Activated CD4-positive, alpha-beta T cell treated with anti-CD3 and anti-CD28 coated beads, Interleukin-2, amount 50 U/mL, for 16 hours (primary cell): Measurements from ENCODE around the gene TMOD1.
A peak's percentile ranks its signal among the peaks of the same experiment; 100 is the strongest.

Source experiments
- DNase-seq: peaks from one replicate; pipeline ENCODE4 v3.0.0-alpha.2; 2020

TMOD1 gene

GRCh38 chr9:97548819-97549540, 47.5 kb downstream of the TMOD1 start:
- DNase-seq: no peak

GRCh38 chr9:97550386-97550785, 48.9 kb downstream of the TMOD1 start:
- DNase-seq: no peak

GRCh38 chr9:97551308-97551707, 49.8 kb downstream of the TMOD1 start:
- DNase-seq: no peak

- no peak for DNase-seq
These were observed 51.7 kb downstream of the TMOD1 start for GRCh38 chr9:97553141-97553540.

GRCh38 chr9:97553841-97554240, 52.4 kb downstream of the TMOD1 start:
- no peak for DNase-seq

GRCh38 chr9:97554566-97555075, 53.2 kb downstream of the TMOD1 start:
- no peak for DNase-seq

GRCh38 chr9:97555164-97555563, 53.7 kb downstream of the TMOD1 start:
- no peak for DNase-seq

- no peak for DNase-seq
These were observed 54.7 kb downstream of the TMOD1 start for GRCh38 chr9:97556036-97556720.

- no peak for DNase-seq
These were observed 55.5 kb downstream of the TMOD1 start for GRCh38 chr9:97556721-97557605.

GRCh38 chr9:97557606-97558095, 56.2 kb downstream of the TMOD1 start:
- DNase-seq: no peak

- no peak for DNase-seq
These were observed 57.2 kb downstream of the TMOD1 start for GRCh38 chr9:97558701-97559101.

- peak; percentile 36 for DNase-seq
These were observed 57.6 kb downstream of the TMOD1 start for GRCh38 chr9:97559111-97559514.

- DNase-seq: no peak
These were observed 58.7 kb downstream of the TMOD1 start for GRCh38 chr9:97560154-97560553.

GRCh38 chr9:97560851-97561250, 59.4 kb downstream of the TMOD1 start:
- DNase-seq: no peak

- DNase-seq: no peak
These were observed 60.0 kb downstream of the TMOD1 start for GRCh38 chr9:97561501-97561900.

- no peak for DNase-seq
These were observed 61.1 kb downstream of the TMOD1 start for GRCh38 chr9:97562542-97562941.

GRCh38 chr9:97563458-97564135, 62.1 kb downstream of the TMOD1 start:
- no peak for DNase-seq

- no peak for DNase-seq
These were observed 63.1 kb downstream of the TMOD1 start for GRCh38 chr9:97564291-97565175.

GRCh38 chr9:97565262-97565661, 63.8 kb downstream of the TMOD1 start:
- DNase-seq: no peak

- DNase-seq: no peak
These were observed 65.9 kb downstream of the TMOD1 start for GRCh38 chr9:97567182-97567893.

GRCh38 chr9:97567894-97568202, 66.4 kb downstream of the TMOD1 start:
- no peak for DNase-seq
